Muscle layer of colon (tissue), 2 donors: ENCODE measurements around the gene NLGN2.

Experiments used
- H3K27ac ChIP-seq: one replicate; pipeline ENCODE4 v1.7.0; 2013; ENCODE audit warnings: low read depth, mild to moderate bottlenecking, low read length, moderate library complexity
- H3K27me3 ChIP-seq, 2 donors: one replicate each; pipeline ENCODE4 v1.7.0; 2013; ENCODE audit warnings: low read length in 2 of 2, mild to moderate bottlenecking in 2 of 2; ENCODE audit not compliant: insufficient read depth in 2 of 2, control insufficient read depth in 1 of 2
- H3K36me3 ChIP-seq: one replicate; pipeline ENCODE4 v1.7.0; 2013; ENCODE audit warnings: mild to moderate bottlenecking, low read length; ENCODE audit not compliant: insufficient read depth
- H3K4me1 ChIP-seq: one replicate; pipeline ENCODE4 v1.7.0; 2013; ENCODE audit warnings: mild to moderate bottlenecking, low read length; ENCODE audit not compliant: insufficient read depth
- H3K4me3 ChIP-seq, 2 donors: one replicate each; pipeline ENCODE4 v1.7.0; 2013; ENCODE audit warnings: low read length in 2 of 2, low read depth in 1 of 2, mild to moderate bottlenecking in 1 of 2, moderate library complexity in 1 of 2
- H3K9ac ChIP-seq: one replicate; pipeline ENCODE4 v1.7.0; 2013; ENCODE audit warnings: low read length
- H3K9me3 ChIP-seq: one replicate; pipeline ENCODE4 v1.7.0; 2013; ENCODE audit warnings: mild to moderate bottlenecking, low read length
- donor health status: abdominal sarcoma.
- donor health status: Adenocarcinoma of cecum.

The NLGN2 gene

DNA sequence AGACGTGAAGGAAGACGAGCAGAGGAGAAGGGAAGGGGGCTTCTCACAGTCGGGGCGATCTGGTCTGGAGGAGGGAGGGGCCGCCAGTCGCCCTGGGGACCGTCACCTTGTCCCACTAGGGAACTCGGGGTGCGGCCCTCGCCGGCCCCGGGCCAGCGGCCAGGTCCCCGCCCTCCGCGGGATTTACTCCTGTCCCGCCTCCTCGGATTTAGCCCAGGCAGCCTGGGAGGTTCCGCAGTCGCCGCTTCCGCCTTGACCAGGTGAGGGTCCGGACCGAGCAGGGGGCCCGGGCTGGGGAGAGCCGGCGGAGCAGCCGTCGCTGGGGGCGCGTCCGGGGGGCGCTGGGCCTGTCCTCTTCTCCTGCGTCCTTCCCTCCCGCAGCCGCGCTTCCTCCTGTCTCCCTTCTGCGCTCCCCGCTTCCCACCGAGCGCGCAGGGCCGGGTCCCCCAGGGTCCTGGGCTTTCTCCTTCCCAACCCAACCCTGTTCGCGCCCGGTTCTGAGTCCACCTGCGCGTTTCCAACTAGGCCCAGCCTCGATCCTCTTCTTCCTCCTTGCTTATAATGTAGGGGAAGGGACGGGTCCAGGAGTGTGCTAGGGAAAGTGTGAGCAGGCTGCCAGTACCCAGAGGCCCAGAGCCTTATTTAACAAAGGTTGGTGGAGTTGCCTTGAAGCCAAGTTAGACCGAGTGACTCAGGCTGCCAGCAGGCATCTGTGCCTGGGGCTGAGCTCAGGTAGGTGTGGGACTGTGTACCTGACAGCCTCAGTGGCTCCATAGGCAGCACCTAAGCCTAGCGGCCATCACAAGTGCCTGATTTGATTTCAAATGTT is 26.6 kb upstream of the NLGN2 start, which contains the start of gene TNK1:
Gene TNK1 (plus strand): TSS at position 235 of the 829 bp plus-strand sequence. CDS start 1,838 bp downstream, outside the sequence.
- Histone ChIP-seq H3K9ac (no peak within 1 kb of the TSS), H3K27me3 (no peaks in the 10 kb centered on the region), H3K4me1 (peaks cover 21% of the 10 kb centered on the region), H3K36me3 (no peaks in the 10 kb centered on the region), H3K4me3 (peak within 1 kb of the TSS; percentile 57 to 69), H3K9me3 (no peaks in the 10 kb centered on the region), H3K27ac (peak within 1 kb of the TSS; percentile 37)

DNA sequence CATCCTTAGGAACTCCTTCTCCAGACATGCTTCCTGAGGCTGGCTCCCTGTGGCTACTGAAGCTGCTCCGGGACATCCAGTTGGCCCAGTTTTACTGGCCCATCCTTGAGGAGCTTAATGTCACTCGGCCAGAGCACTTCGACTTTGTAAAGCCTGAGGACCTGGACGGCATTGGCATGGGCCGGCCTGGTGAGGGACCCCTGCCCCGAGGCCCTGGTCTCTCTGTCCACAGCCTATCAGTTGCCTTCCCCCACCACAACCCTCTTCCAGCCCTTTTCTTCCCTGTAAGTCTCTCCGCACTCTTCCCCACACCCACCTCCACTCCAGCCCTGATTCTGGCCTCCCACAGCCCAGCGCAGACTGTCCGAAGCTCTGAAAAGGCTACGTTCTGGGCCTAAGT is 24.7 kb upstream of the NLGN2 start:
- no peaks in the 10 kb centered on the region for H3K9me3 ChIP-seq
- H3K27ac ChIP-seq: no peak overlapping the region
- no peak overlapping the region for H3K9ac ChIP-seq
- H3K4me3 ChIP-seq: no peak overlapping the region
- H3K4me1 ChIP-seq: peaks cover 21% of the 10 kb centered on the region
- H3K27me3 ChIP-seq: no peaks in the 10 kb centered on the region
- H3K36me3 ChIP-seq: no peaks in the 10 kb centered on the region

DNA sequence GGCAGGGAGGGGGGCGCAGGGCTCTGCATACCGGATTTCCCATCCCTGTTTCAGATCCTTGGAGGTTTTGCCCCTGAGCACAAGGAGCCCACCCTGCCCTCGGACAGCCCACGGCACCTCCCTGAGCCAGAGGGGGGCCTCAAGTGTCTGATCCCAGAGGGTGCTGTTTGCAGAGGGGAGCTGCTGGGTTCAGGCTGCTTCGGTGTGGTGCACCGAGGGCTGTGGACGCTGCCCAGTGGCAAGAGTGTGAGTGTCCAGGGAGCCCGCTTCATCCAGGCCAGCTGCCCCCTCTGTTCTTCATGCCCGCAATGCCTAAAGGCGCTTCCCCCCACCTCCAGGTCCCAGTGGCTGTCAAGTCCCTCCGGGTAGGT is 24.3 kb upstream of the NLGN2 start:
- Histone ChIP-seq H3K27me3 (no peaks in the 10 kb centered on the region), H3K4me1 (peaks cover 21% of the 10 kb centered on the region), H3K4me3 (peak overlapping the region; percentile 48 to 56), H3K9me3 (no peaks in the 10 kb centered on the region), H3K27ac (no peak overlapping the region), H3K36me3 (no peaks in the 10 kb centered on the region), H3K9ac (no peak overlapping the region)

DNA sequence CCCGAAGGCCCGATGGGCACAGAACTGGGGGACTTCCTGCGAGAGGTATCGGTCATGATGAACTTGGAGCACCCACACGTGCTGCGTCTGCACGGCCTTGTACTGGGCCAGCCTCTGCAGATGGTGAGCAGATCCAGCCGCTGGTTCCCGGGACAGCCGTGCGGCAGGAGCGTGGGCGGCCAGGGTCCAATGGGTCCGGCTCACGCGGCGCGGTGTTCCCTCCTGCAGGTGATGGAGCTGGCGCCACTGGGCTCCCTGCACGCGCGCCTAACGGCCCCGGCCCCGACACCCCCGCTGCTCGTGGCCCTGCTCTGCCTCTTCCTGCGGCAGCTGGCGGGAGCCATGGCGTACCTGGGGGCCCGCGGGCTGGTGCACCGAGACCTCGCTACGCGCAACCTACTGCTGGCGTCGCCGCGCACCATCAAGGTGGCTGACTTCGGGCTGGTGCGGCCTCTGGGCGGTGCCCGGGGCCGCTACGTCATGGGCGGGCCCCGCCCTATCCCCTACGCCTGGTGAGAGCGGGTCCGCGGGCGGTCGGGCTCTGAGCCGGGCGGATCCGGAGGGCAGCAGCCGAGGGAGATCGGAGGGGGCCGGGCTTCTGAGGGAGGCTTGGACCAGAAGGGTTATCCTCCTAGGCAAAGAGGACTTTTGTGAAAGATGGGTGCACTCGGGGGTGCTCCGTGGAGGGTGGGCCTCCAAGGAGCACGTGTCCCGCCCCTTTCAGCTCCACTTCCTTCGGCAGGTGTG is 23.7 kb upstream of the NLGN2 start:
- Histone ChIP-seq H3K27ac (peak overlapping the region; percentile 39), H3K4me3 (peak overlapping the region; percentile 48 to 56), H3K27me3 (no peaks in the 10 kb centered on the region), H3K36me3 (no peaks in the 10 kb centered on the region), H3K9me3 (no peaks in the 10 kb centered on the region), H3K4me1 (peaks cover 21% of the 10 kb centered on the region), H3K9ac (no peak overlapping the region)

GRCh38 chr17:7384489-7385081 is 23.1 kb upstream of the NLGN2 start:
- Histone ChIP-seq H3K4me3 (peak overlapping the region; percentile 48 to 56), H3K27ac (peak overlapping the region; percentile 39), H3K36me3 (no peaks in the 10 kb centered on the region), H3K4me1 (peaks cover 21% of the 10 kb centered on the region), H3K27me3 (no peaks in the 10 kb centered on the region), H3K9me3 (no peaks in the 10 kb centered on the region), H3K9ac (no peak overlapping the region)

DNA sequence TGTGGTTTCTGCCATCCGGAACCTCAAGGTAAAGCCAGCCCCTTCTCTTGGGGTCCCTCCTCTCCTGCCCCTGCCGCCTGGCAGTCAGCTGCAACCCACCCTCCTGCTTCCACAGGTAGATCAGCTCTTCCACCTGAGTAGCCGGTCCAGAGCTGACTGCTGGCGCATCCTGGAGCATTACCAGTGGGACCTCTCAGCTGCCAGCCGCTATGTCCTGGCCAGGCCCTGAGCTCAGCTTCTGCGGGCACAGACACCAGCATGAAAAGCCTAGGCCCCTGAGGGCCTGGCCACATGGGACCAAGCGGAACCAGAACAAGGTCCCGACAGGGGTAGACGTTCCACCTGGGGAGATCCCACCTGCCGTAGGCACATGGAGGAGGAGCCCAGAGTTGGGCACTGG is 18.8 kb upstream of the NLGN2 start:
- no peak overlapping the region for H3K27ac ChIP-seq
- H3K9me3 ChIP-seq: no peaks in the 10 kb centered on the region
- H3K27me3 ChIP-seq: no peaks in the 10 kb centered on the region
- H3K4me3 ChIP-seq: no peak overlapping the region
- H3K4me1 ChIP-seq: peaks cover 8% of the 10 kb centered on the region
- peaks cover 6% of the 10 kb centered on the region for H3K36me3 ChIP-seq
- no peak overlapping the region for H3K9ac ChIP-seq

GRCh38 chr17:7389924-7390910 is 17.4 kb upstream of the NLGN2 start:
- no peak overlapping the region for H3K27ac ChIP-seq
- peaks cover 6% of the 10 kb centered on the region for H3K36me3 ChIP-seq
- H3K9me3 ChIP-seq: no peaks in the 10 kb centered on the region
- H3K4me3 ChIP-seq: no peak overlapping the region
- no peak overlapping the region for H3K9ac ChIP-seq
- no peaks in the 10 kb centered on the region for H3K27me3 ChIP-seq
- H3K4me1 ChIP-seq: peaks cover 8% of the 10 kb centered on the region

GRCh38 chr17:7391307-7391706 is 16.3 kb upstream of the NLGN2 start:
- Histone ChIP-seq H3K36me3 (peaks cover 6% of the 10 kb centered on the region), H3K4me3 (no peak overlapping the region), H3K27me3 (no peaks in the 10 kb centered on the region), H3K4me1 (peaks cover 8% of the 10 kb centered on the region), H3K9ac (no peak overlapping the region), H3K27ac (no peak overlapping the region), H3K9me3 (no peaks in the 10 kb centered on the region)

- Histone ChIP-seq H3K9ac (peak overlapping the region; percentile 68), H3K4me3 (peak overlapping the region in 1 of 2 donors; percentile 86), H3K36me3 (peaks cover 6% of the 10 kb centered on the region), H3K27me3 (no peaks in the 10 kb centered on the region), H3K27ac (no peak overlapping the region), H3K9me3 (no peaks in the 10 kb centered on the region), H3K4me1 (peaks cover 8% of the 10 kb centered on the region)
Measured at GRCh38 chr17:7392696-7393612, 14.7 kb upstream of the NLGN2 start.
